HEK293 (cell line): ENCODE results near the gene MPEG1.

ENCODE experiments used
- CTCF ChIP-seq: fragments of 450-650 bp; formaldehyde crosslinking; IDR thresholded peaks from 2 replicates; pipeline ENCODE4 v1.5.1; 2016; ENCODE audit warnings: missing biosample characterization, missing genetic modification characterization
- ZNF629 ChIP-seq: fragments of 450-650 bp; formaldehyde crosslinking; IDR thresholded peaks from 2 replicates; pipeline ENCODE4 v1.5.1; 2017; ENCODE audit warnings: missing biosample characterization, missing genetic modification characterization

- TF ChIP-seq ZNF629 (tag by site-specific recombination) (no peak), CTCF (tag by site-specific recombination) (no peak)
These were observed 5.6 kb upstream of the MPEG1 start for GRCh38 chr11:59218319-59218718.
